GM21528 (cell line): Measurements from ENCODE around the gene PXDC1.
"Not testable (repeated sequence)": the region's sequence is repeated elsewhere in the genome, so short reads cannot be mapped to it uniquely, and the experiment has no call there.

ENCODE experiments used
- ATAC-seq: cut with Tn5 transposase; IDR thresholded peaks from one replicate; pipeline ENCODE4 v1.9.1; 2021; ENCODE audit warnings: mild to moderate bottlenecking, moderate library complexity; ENCODE audit not compliant: unreplicated experiment, low FRiP score

PXDC1 gene

DNA sequence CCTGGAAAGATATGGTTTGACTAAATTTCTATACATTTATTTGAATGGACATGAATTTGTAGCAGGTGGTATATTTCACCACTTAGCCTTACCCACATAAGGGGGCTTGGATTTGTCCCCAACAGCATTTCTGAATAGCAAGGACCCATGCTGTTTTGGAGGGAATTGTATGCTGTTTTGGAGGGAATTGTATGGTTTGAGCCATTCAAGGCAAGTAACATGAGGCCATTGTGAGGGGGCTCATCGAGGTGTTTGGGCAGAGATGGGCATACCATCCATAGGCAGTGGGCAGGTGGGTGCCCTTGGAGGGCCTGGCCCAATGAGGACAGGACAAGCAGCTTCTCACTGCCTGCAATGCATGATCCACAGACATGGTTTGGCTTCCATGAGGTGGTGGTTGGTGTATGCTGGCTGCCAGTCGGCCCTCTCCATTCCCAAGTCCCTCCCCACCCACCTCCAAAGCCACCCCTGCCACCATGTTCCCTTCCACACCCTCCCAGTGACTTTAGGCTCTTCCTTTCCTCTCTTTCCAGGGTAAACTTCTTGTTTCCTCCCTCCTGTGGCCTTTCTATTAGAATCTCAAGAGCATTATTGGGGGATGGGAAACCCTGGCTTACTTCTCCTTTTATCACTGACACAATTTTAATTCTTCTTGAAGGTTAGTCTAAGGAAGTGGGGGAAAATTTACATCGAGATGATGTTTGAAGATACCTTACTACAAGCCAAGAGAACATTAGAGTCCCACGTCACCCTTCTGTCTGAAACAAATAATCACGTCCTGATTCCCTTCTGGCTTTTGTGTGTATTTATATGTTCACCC is 13.2 kb upstream of the PXDC1 start:
- no peak for ATAC-seq

DNA sequence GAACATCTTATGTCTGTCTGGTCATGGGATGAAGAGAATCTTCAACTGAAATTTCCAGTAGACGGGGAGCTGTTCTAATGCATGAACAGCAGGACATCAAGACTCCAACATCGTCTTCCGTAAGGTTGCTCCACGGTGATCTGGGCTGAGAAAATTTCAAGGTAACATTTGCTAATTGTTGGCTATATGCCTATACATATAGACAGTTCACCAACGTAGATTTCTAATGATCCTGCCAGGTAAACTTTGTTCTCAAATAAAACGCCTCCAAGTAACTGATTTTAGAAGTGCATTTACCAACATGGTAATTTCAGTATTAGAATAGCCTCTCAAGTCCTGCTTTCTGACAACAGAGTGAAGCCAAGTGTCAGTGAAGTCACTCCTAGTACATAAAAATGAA is 11.3 kb upstream of the PXDC1 start:
- ATAC-seq, result no peak

DNA sequence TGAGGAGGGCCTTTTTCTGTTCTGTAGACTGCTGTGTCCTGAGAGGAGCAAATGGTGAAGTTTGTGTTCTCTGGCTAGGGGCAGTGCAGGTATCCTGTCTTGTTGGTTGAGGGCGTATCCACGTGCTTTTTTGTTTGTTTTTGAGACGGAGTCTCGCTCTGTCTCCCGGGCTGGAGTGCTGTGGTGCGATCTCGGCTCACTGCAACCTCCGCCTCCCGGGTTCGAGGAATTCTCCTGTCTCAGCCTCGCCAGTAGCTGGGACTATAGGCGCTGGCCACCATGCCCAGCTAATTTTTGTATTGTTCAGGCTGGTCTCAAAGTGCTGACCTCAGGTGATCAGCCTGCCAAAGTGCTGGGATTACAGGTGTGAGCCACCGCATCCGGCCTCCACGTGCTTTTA is 10.8 kb upstream of the PXDC1 start:
- ATAC-seq, result no peak

DNA sequence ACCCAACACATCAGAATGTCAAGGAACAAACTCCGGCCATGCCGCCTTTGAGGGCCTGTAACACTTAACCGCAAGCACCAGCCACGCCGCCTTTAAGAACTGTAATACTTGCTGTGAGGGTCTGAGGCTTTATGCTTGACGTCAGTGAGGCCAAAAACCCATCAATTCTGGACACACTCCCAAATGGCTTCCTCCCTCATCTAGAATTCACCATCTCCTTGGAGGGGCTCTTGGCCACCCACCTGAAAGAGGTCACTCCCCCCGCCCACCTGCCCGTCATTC is 10.4 kb upstream of the PXDC1 start:
- ATAC-seq, result no peak

DNA sequence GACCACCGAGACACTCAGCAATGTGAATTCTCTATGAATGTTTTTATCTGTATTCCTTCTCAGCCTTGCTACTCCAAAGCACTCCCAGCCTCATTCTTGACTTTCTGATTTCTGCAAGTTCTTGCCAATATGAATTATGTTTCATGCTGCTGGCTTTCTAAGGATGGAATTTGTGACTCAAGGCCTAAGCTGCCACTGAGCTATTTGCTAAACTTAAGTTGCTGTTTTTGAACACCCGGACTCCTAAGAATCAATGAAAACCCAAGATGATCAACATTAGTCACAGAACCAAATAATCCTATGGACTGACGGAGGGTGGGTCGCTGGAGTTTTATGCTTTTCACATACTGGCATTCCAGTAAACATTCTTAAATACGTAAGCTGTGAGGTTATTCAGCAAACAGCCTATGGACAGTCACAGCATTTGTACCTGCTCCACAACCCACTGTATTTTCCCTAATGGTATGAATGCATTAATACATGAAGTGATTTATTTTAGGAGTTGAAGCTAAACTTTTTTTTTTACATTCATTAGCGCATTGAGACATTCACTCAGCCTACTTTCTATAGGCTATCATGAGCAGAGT is 8.2 kb upstream of the PXDC1 start:
- ATAC-seq, result no peak

DNA sequence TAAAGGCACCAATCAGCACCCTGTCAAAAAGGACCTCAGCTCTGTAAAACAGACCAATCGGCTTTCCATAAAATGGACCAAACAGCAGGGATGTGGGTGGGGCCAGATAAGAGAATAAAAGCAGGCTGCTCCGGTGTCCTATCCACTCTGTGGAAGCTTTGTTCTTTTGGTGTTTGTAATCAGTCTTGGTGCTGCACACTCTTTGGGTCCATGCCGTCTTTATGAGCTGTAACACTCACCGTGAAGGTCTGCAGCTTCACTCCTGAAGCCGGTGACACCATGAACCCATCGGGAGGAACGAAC is 7.3 kb upstream of the PXDC1 start:
- no peak for ATAC-seq

DNA sequence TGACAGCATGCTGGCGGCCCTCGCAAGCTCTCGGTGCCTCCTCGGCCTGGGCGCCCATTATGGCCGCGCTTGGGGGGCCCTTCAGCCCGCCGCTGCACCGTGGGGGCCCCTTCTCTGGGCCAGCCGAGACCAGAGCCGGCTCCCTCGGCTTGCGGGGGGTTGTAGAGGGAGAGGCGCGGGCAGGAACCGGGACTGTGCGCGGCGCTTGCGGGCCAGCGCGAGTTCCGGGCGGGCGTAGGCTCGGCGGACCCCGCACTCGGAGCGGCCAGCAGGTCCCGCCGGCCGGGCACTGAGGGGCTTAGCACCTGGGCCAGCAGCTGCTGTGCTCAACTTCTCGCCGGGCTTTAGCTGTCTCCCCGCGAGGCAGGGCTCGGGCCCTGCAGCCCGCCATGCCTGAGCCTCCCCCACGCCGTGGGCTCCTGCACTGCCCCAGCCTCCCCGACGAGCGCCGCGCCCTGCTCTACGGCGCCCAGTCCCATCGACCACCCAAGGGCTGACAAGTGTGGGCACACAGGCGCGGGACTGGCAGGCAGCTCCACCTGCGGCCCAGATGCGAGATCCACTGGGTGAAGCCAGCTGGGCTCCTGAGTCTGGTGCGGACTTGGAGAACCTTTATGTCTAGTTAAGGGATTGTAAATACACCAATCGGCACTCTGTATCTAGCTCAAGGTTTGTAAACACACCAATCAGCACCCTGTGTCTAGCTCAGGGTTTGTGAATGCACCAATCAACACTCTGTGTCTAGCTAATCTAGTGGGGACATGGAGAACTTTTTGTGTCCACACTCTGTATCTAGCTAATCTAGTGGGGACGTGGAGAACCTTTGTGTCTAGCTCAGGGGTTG is 6.7 kb upstream of the PXDC1 start:
- not testable (repeated sequence) for ATAC-seq

DNA sequence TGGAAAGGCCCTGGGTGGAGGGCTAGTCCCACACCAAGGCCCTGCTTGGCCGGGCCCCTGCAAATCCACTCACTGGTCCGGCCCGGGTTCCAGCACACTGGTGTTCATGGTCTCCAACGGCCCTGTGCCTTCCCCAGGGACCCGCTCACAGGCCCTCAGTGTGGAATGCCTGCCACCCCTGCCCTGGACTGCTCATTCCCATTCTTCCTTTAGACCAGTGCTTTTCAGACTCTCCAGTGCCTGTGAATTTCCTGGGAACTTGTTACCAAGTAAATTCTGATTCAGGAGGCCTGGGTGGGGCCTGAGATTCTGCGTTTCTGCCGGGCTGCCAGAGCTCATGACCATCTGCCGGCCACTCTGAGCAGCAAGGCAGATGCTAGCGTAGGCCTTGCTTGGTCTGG is 5.7 kb upstream of the PXDC1 start:
- ATAC-seq, result no peak

DNA sequence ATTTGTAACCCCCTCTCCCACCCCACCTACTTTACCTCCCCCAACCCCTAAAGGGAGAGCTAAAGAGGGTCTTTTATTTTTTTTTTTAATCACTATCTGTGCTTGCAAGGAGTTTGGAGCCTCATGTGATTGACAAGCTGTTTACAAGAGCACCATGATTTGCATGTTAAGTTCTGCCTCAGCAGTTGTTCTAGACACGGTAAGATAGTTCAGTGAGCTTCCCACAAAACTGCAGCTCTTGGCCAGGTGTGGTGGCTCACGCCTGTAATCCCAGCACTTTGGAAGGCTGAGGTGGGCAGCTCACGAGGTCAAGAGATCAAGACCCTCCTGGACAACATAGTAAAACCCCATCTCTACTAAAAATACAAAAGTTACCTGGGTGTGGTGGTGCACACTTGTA is 5.0 kb upstream of the PXDC1 start:
- no peak for ATAC-seq

DNA sequence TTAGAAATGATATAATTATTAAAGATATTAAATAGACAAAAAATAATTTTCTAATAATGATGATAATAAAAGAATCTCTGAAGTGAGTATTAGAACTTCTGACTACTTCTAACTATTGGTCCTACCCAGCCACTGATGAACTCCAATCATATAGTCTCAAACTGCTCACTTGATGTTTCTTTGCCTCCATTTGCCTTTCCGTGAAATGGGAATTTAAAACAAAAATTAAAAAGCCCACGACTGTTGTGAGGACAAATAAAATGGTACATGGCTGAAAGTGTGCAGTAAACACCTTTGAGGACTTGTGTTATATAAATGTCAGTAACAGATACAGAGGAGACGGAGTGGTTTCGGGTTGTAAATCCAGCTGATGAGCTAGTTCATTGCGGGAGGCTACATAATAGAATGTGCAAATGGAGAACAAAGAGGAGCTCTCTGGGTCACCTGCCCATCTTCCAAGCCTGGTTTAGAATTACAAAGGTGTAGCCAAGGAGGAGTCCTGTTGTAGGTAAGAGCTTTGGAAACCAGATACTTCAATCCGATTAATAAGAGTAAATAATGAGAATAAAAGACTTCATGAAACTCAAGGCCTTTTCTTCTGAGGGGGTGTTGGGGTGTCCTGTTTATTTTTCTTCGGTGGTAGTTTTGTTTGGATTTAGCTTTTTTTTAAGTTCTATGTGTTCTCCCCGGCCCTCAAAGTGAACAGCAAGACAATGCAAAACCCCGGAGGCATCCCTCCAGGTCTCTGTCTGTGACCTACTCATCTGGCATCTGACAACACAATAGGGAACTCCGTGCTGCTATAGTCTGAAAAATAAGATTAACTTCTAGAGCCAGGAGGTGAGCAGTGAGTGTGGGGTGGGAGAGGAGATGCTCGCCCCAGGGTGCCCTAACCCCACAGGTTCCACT is 4.4 kb upstream of the PXDC1 start:
- no peak for ATAC-seq

DNA sequence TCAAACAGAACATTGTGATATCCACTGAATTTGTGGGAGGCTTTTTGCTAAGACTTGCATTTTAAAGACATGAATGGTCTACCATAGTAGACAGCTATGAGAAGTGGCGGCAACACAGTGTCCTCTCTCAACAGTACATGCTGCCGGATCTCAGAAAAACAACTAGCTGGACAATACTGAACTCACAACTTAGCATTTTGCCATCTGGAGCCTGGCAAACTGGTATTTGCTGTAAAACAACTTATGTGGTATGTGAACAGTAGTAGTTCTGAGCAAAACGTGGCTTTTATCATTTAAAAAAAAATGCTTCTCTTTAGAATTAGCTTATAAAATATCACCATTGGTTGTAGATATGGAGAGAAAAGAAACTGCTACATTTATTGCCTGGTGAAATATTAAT is 3.3 kb upstream of the PXDC1 start:
- no peak for ATAC-seq

DNA sequence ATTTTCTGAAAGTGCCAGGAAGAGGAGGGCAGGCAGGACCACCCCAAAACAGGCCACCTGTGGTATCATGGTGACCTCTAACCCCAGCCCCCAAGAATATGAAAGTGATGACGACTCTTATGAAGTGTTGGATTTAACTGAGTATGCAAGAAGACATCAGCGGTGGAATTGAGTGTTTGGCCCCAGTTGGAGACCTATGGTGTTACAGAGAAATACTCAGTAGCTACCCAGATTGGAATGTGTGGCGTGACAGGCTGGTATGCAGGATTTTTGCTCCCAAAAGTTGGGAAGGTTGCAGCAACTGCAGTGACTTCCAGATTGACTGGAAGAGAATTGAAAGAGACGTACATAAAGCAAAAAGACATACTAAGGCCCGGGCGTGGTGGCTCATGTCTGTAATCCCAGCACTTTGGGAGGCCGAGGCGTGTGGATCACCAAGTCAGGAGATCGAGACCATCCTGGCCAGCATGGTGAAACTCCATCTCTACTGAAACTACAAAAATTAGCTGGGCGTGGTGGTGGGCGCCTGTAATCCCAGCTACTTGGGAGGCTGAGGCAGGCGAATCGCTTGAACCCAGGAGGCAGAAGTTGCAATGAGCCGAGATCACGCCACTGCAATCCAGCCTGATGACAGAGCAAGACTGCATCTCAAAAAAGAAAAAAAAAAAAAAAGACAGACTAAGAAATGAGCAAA is 2.7 kb upstream of the PXDC1 start:
- ATAC-seq, result not testable (repeated sequence)

DNA sequence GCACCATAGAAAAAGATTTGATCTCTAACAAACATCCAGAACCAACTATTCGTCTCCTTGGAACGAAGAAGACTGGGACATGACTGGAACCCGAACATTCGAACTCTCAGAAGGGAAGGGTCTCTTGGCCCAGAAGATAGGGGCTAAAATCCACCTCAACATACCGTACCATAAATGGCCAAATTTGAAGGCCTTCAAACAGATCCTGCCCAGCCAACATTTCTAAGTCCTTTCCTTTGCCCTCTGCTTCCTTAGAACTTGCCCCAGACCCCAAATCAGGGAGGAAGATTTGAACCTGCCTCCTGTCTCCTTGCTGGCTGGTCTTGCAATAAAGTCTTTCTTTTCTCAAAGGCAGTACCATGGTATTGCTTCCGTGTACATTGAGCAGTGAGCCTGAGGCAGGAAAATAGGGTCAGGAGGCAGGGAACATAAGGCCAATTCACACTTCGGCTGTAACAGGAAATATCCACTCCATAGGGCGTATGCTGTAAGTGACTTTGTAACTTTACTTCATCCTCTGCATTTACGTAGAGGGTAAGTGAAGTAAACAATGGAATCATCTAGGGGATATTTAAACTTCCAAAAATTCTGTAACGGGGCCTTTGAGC is 1.8 kb upstream of the PXDC1 start:
- ATAC-seq, result no peak

DNA sequence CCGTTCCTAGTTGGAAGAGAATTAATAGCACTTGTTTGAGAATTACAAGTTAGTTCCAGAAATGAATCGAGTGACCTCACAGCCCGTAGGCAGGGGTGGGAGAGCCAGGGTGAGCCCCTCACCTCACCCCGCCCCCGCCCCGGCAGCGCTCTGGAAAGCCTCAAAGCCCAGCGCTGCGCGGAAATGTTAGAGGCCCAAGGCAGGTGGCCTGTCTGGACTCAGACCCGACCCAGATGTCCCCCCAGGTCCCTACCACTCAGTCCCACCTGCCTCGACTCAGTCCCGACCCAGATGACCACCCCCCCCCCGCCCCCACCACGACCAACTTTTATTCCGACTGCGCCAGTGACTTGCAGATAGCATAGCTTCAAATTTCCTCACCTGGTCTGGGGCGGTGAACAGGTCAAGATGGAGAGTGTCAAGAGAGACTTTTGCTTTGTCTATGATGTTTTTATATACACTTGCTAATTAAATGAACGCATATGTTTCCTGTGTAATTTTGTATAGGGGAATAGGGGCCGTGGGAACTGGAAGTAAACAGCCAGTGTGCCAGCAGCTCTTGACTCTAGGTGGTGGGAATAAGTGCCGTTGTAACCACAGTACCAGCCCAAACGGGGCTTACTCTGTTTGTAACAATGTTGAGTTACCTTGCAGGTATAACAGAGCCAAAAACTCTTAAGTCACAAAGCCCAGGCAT is 1.2 kb upstream of the PXDC1 start:
- no peak for ATAC-seq

DNA sequence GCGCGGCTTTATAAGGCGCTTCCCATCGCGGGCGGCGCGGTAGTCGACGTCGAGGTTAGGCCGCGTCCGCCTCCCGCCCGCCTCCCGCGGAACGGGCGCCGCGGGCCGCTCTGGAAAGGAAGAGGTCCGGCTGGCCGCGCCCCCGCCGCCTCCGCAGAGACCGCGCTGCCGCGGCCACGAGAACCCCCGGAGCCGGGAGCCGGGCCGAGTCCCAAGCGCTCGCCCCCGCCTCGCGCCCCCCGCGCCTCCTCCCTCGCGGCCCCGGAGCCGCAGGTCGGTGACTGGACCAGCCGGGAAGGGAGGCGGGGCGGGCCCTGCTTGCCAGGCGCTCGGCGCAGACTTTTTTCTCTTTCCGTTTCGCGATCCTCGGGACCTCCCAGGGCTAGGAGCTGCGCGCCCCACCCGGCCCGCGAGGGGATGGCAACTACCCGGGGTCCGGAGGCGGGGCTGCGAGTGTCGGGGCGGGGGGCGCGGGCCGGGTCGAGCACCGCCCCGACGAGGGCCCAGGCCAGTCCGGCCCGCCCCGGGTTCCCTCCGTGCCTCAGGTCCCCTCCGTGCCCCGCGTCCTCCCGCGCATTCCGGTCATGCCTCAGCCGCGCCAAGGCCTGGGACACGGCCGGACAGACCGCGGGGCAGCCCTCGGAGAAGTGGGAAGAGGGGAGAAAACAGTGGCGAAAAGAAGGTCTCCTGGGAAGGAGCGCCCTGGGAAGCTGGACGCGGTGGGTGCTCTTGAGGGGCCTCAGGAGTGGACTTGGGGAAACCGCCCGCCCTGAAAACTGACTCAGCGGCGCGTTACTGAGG is 417 bp upstream of the PXDC1 start:
- peak; percentile 53 for ATAC-seq

DNA sequence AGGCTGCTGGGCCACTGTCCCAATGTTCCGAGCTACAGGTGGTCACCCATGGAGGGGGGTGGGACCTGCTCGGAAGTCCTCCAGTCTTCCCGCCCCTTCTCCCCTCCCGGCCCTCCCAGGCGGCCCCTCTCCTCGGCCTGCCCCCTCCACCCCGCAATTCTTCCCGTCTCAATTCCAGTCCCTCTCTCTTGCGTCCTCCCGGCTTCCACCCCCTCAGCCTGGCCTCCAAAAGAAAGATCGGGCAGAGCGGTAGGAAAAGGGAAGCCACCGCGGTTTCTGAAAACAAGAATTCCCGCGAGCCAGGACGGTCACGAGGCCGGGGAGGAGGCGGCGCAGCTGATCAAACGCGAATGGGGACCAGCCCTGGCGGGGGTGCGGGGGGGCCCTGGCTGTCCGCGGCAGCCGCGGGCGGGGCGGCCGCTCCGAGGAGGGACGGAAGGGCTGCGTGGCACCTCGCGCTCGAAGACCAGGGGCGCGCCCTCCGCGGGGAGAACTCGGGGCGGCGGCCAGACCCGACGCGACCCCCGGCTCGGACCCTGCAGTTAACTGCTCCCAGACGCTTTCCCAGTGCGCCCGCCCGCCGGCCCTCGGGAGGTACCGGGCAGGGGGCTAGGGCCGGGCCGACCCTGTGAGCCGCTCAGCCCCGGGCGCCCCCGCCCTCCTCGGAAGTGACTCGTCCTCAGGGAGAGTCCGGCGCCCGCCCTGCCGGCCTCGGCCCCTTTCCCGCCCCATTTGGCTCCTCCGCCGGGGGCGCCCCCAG is 1.0 kb downstream of the PXDC1 start:
- ATAC-seq, result peak; percentile 7

DNA sequence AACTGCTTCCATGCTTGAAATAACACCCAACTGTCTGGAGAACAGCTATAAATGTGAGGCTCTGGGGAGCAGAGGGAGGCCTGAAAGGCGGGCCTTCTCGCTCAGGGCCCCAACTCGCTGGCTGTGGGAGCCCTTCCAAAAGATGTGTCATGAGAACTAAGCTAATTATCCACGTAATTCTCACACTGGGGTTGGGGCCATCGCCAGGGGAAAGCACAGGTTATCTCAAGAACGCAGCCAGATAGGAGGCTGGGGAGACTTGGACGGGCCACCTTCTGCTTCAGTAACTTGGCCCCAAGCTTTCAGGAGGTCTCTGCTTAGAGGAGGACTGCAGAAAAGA is 1.6 kb downstream of the PXDC1 start:
- no peak for ATAC-seq
